ENCODE measurements around the gene TSPAN15.
"Not testable (repeated sequence)": the region's sequence is repeated elsewhere in the genome, so short reads cannot be mapped to it uniquely, and the experiment has no call there.

TSPAN15 gene

DNA sequence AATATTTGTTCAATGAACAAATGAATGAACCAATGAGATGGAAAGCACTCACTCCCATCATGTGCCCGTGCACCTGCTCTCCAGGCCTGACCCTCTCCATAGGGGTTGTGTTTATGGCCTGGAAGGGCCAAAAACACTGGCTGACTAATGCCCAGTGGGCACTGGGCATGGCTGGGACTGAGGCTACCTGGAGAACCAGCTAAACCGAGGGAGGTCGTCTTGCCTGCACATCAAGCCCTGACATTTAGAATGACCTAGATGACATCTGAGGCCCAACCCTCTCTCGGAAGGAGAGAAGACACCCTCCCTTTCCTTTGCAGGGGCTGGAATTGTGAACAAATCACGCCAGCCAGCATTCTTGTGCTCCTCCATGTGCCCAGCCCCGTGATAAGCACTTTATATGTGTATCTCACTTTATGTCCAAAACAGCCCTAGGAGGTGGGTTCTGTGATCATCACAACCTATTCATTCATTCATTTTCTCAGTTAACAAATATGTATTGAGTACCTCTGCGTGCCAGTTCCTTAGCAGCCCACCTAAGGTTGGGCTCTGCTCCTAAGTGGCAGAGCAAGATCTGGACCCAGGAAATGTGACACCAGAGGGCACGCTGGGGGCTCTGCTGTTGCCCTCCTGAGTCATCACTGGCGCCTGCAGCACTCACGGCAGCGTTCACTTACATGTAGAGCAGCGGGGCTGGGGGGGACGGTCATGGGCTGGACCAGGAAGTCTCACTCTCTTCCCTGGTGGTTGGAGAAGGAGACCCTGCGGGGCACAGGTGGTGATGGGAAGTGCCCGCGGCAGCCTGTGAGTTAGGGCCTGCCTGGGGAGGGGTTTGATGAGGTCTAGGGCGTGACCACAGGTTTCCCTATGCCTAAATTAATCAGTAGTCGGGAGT is 52.0 kb downstream of the TSPAN15 start:
- no peak for DNase-seq (ENCODE audit: low read depth in 2 of 2)

DNA sequence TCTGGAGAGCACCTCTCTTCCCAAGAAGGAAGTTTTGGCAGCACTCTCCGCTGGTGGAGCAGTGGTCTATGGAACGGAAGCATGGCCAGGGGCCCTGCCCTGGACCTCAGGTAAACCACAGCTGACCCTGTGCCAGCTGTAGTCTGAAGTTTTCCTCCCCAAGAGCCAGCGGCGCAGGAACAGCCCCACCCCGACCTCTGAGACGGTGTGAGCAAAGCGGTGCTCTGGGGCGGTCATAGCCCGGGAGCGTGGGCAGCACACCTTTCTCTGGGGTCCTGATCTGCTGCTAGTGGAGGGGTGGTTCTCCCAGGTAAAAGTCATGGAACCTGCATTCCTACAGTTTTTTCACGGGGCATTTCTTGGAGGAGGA is 52.6 kb downstream of the TSPAN15 start:
- no peak for DNase-seq (ENCODE audit: low read depth in 2 of 2)

DNA sequence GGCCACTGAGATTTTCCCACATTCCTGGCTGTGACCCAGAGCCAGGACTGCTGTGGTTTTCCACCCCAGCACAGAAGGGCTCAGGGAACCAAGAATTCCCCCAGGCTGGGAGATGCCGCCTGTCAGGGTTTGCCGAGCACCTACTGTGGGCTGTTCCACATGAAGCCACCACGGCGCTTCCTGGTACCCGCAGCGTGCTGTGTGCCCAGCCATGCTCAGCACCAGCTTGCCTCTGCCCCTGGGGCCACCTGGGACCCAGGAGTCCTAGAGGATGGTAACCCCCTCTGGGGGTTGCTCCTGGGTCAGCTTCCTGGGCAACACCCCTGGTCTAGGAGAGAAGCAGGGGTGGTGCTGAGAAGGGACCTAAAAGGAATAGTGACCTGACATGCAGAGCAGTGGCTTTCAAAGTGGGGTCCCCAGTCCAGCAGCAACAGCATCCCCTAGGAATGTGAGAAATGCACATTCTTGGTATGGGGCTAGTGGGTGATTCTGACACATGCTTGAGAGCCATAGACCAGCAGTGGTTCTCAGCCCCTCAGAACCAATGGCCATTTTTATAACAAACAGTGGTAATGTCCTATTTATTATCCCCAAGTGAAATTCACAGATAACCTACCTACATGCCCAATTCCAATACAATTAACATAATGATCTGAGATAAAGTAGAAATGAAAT is 53.4 kb downstream of the TSPAN15 start:
- DNase-seq (ENCODE audit: low read depth in 2 of 2), result no peak

DNA sequence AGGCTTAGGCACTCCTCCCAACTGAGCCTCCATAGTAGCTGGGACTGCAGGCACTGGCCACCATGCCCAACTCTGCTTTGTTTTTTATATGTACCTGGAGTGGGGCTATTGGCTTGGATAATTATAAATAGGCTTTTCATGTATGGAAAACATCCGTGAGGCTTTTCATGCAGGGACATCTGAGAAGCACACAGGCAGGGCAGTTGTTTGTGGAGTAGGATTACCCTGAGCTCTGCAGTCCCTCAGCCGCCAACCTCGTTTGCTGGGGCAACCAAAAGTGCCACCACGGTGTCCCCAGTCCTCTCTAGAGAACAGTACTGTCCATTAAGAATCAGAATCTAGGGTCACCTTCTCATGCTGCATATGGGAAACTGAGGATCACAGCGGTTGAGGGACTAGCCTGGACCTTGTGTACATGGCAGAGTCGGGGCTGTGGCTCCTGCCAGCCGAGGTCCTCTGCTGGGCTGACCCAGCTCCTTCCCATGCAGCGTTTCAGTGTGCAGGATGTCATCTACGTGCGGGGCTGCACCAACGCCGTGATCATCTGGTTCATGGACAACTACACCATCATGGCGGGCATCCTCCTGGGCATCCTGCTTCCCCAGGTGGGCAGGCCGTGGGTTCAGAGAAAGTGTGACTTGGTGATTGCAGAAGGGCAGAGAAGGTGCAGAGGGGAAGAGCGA is 54.5 kb downstream of the TSPAN15 start:
- DNase-seq (ENCODE audit: low read depth in 2 of 2), result no peak

DNA sequence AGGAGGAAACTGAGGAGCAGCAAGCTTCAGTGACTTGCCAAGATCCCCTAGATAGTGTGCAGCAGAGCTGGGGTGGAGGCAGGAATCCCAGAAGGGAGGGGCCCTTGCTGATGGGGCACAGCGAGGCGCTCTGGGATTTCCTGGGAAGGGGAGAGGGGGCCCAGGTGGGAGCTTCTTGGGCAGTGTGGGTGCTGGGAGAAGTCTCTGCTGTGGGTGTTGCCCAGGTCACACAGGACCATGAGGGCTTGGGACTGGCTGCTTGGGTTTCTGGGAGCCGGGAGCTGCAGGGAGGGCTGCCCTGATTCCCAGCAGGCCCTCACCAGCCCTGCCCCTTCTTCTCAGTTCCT is 55.2 kb downstream of the TSPAN15 start:
- DNase-seq (ENCODE audit: low read depth in 2 of 2), result no peak

DNA sequence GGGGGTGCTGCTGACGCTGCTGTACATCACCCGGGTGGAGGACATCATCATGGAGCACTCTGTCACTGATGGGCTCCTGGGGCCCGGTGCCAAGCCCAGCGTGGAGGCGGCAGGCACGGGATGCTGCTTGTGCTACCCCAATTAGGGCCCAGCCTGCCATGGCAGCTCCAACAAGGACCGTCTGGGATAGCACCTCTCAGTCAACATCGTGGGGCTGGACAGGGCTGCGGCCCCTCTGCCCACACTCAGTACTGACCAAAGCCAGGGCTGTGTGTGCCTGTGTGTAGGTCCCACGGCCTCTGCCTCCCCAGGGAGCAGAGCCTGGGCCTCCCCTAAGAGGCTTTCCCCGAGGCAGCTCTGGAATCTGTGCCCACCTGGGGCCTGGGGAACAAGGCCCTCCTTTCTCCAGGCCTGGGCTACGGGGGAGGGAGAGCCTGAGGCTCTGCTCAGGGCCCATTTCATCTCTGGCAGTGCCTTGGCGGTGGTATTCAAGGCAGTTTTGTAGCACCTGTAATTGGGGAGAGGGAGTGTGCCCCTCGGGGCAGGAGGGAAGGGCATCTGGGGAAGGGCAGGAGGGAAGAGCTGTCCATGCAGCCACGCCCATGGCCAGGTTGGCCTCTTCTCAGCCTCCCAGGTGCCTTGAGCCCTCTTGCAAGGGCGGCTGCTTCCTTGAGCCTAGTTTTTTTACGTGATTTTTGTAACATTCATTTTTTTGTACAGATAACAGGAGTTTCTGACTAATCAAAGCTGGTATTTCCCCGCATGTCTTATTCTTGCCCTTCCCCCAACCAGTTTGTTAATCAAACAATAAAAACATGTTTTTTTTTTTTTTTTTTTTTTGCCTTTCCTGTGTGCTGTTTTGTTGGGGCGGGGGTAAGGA is 55.8 kb downstream of the TSPAN15 start:
- no peak for DNase-seq (ENCODE audit: low read depth in 2 of 2)

DNA sequence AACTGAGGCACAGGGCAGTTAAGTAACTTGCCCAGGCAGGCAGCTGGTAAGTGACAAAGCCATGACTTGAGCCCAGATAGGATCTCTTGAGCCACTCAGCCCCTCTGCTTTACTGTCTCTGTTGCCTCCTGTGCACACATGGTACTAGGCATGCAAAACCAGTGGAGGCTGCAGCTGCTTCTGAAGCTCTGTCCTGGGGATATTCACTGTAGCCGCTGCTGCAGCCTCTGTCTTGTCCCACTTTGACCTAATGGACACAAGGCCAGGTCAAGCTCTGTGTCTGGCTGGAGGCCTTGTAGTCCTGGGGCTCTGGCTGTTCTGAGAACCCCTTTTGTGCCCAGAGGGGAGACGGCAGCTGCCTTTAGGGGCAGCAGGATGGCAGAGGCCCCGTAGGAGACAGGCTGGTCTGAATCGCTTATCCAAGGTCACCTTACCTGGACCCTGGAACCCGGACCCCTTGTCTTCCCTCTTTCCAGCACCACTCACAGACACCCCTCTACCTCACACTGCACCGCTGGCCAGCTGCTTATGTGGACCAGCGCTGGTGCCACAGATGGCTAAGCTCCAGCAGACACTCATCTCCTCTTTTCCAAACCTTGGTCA is 57.6 kb downstream of the TSPAN15 start:
- no peak for DNase-seq (ENCODE audit: low read depth in 2 of 2)

DNA sequence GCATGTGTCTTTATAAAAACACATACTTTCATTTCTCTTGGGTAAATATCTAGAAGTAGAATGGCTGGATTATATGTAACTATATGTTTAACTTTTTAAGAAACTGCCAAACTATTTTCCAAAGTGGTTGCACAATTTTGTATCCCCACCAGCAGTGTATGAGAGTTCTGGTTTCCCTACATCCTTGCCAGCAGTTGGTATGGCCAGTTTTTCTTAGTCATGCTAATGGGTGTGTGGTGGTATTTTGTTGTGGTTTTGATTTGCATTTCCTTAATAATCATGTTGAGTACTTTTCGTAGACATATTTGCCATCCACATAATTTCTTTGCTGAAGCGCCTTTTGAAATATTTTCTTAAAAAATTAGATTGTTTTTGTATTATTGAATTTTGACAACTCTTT is 61.6 kb downstream of the TSPAN15 start:
- no peak for DNase-seq (ENCODE audit: low read depth in 2 of 2)

DNA sequence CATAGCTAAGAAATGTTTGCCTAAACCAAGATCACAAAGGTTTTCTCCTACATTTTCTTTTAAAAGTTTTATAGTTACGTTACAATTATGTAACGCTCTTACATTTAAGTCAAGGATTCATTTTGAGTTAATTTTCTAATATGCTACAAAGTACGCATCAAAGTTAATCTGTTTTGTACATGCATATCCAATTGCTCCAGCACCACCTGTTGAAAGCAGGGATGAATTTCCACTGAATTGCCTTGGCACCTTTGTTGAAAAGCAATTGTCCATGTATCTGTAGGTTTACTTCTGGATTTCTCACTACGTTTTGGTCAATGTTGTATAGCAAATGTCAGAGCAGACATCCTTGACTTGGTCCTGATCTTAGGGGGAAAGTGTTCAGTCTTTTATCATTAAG is 62.4 kb downstream of the TSPAN15 start:
- DNase-seq (ENCODE audit: low read depth in 2 of 2), result no peak

DNA sequence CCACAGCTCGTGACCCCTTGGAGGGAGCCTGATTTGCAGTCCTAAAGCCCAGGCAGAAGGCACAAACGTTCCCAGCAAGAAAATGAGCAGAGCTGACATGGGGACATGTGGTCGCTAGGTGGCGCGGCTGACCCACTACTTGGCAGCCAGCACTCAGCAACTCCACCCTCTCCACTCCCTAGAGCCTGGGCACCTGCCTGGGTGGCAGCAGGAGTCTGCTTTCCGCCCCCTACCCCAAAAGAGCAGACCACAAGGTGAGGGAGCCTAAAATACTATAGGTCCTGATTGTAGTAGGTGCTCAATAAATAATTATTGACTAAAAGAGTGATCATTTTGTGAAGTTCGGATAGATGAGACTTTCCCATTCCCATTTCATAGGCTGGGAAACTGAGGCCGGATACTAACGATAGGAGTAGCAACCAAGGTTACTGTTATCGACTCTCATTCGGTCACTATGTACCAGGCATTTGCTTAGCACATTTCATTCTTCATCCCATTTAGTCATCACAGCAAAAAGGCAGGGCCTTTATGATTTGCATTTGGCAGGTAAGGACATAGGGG is 64.5 kb downstream of the TSPAN15 start:
- peak; percentile 4 to 15 for DNase-seq (ENCODE audit: low read depth in 2 of 2)

DNA sequence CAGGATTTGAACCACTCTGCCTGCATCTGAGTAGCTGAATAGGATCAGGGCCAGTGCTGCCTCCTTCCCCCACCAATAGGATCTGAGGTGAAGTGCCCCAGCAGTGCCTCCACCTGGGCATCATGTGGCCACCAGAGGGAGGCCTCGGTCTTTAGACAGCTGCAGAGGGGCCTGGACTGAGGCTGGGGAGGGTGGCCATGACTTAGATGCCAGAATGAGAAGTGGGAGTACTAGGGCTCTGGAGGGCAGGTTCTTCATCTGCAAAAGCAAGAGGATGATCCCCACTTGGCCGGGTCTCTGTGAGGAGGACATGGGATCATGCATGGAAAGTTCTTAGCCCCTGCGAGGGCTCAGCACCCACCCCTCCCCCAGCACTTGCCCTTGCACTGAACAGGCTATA is 65.1 kb downstream of the TSPAN15 start:
- no peak for DNase-seq (ENCODE audit: low read depth in 2 of 2)

DNA sequence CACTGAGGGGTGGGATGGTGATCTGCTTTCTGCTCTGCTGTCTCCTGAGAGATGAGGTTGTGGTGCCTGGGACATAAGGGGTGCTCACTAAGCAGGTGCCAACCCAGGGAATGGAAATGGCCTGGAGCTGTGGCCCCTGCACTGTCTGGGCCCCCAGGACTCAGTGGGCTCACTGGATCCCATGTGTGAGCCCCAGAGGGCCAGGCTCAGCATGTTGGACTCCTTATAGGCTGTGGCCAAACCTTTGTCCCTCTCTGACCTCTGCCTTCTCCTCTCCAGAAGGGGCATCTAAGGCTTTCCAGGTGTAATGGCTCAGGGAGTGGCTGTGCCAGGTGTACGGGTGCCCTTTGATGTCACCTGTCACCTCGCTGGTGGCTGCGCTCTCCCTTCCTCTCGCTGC is 65.5 kb downstream of the TSPAN15 start:
- no peak for DNase-seq (ENCODE audit: low read depth in 2 of 2)

DNA sequence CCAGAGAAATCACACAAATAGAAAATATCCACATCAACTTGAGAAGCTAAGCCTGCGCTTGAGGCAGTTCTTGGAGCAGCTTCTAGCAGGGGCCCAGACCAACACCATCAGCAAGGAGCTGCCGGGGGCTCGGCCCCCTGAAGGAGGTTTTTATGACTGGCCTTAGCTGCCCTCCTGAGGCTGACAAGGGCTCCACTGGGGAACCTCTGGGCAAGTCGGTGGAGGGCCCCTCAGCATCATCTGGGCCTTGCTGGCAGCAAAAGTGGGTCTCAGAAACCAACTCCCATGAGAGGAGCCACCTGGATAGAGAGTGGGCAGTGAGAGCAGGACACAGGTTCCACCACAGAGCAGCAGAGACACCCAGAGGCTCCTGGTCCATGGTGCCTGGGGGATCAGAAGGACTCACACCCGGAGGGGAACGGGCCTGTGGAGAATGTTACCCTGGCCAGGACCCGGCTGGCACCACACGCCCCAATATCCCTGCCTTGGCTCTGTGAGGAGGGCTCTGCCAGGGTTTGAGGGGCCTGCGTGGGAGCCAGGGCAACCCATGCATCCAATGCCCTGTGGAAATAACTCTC is 66.1 kb downstream of the TSPAN15 start:
- no peak for DNase-seq (ENCODE audit: low read depth in 2 of 2)

DNA sequence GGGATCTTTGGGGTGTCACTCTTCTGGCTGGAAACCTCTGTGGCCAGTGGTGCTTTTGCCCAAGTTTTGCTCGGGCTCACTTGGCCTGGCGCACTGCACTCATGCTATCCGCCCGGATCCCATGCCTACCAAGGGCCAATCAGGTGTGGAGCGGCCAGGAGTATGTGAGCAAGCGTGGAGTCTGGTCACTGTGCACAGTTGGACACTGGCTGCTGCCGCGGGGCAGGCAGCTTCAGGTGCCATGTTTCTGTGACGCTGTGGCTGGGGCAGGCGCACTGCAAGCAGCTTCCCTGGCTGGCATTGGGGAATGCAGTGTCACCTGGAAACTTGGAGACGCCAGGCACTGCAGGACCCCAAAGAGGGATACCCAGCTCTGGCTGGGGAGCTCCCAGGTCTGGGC is 76.7 kb downstream of the TSPAN15 start:
- no peak for DNase-seq (ENCODE audit: low read depth in 2 of 2)

DNA sequence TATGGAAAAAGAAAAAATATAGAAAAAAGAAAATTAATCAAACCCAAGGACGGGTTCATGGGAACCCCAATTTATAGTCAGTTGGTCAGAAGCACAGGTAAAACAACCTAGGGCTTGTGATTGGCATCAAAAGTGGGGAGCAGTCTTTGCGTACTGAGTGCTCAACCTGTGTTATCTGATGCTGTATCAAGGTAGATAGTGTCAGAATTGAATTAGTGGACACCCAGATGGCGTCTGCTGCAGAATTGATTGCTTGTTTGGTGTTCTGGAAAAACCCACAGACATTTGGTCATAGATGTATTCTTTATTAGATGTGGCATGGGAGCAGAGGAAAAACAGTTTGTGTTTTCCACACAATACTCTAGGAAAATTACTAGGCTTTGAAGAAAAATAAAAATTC is 82.4 kb downstream of the TSPAN15 start:
- no peak for DNase-seq (ENCODE audit: low read depth in 2 of 2)

DNA sequence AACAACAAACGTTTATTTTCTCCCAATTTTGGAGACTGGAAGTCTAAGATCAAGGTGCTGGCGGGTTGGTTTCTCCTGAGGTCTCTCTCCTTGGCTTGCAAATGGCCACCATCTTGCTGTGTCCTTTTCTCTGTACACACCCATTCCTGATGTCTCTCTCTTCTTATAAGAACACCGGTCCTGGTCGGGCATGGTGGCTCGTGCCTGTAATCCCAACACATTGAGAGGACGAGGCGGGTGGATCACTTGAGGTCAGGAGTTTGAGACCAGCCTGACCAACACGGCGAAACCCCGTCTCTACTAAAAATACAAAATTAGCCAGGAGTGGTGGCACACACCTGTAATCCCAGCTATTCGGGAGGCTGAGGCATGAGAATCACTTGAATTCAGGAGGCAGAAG is 85.3 kb downstream of the TSPAN15 start:
- DNase-seq (ENCODE audit: low read depth in 2 of 2), result not testable (repeated sequence)

DNA sequence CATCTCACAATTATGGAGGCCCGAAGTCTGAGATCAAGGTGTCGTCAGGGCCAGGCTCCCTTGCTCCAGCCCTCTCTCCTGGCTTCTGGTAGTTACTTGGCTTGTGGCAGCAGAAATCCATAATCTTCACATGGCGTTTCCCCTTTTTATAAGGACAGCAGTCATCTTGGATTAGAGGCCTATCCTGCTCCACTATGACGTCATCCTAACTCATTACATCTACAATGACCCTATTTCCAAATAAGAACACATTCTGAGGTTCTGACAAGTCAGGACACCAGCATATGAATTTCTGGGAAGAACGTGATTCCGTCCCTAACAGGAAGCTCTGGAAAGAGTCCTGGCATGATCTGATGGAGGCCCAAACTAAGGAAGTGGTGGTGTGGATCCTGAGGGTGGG is 86.2 kb downstream of the TSPAN15 start:
- DNase-seq (ENCODE audit: low read depth in 2 of 2), result no peak

DNA sequence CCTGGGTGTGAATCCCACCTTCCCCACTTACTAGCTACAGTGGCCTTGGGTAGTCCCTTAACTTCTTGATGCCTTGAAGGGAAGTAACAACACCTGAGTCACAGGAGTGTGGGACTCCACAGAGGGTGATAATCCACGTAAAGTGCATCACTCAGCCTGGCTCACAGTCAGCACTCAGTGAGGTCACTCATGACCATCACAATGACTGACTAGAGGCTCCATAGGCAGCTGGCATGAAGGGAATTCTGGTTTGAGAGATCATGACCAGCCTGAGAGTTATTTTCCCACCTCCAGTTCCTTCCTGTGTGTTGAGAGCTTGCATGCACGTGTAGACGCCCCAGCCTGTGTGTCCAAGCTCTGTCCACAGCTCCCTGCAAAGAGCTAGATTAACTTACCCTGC is 87.2 kb downstream of the TSPAN15 start:
- DNase-seq (ENCODE audit: low read depth in 2 of 2), result no peak

DNA sequence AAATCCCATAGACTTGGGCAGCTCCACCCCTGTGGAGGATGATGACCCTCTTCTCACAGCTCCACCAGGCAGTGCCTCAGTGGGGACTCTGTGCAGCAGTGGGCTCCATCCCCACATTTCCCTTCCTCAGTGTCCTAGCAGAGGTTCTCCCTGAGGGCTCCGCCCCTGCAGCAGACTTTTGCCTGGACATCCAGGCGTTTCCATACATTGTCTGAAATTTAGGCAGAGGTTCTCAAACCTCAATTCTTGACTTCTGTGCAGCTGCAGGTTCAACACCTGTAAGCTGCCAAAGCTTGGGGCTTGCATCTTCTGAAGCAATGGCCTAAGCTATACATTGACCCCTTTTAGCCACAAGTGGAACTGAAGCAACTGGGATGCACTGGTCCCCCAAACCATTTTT is 90.2 kb downstream of the TSPAN15 start:
- no peak for DNase-seq (ENCODE audit: low read depth in 2 of 2)

DNA sequence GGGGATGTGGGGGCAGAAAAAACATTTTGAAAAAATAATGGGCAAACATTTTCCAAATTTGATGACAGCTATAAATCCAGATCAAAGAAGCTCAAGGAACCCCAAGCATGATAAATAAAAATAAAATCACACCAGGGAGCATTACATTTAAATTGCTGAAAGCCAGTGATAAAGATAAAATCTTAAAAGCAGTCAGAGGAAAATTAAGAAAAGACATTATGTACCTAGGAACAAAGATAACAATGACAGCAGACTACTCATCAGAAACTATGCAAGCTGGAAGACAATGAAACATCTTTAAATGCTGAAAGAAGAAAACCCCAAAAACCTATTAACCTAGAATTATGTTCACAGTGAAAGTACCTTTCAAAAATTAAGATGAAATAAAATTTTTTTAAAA is 98.7 kb downstream of the TSPAN15 start:
- no peak for DNase-seq (ENCODE audit: low read depth in 2 of 2)

DNA sequence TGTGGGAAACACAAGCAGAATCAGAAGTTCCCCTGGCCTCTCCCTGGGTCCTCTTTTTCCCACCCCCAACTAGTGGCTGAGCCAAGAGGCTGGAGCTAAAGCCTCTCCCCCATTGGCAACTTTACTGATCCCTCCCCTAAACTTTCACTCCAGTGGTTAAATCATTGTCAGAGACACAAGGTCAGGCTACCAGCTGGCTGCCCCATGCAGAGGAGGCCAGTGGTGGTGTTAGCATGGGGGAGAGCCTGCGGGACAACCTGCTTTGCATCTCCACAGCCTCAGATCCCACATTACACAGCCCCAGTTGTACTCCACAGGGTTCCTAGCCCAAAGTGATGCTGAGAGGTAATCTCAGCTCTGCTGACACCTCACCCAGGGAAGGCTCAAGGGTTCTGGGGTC is 101.0 kb downstream of the TSPAN15 start:
- no peak for DNase-seq (ENCODE audit: low read depth in 2 of 2)
